Loucy (cell line): ENCODE data around the gene SPATC1L.

ENCODE experiments used
- H2AFZ ChIP-seq: fragments of 200-600 bp; sonication (generic); 2 replicates; pipeline ENCODE4 v1.6.0; 2016; ENCODE audit warnings: antibody characterized with exemption, mild to moderate bottlenecking, low read length, moderate library complexity
- H3F3A ChIP-seq: fragments of 200-600 bp; 2 replicates; pipeline ENCODE4 v1.6.0; 2016; ENCODE audit warnings: antibody characterized with exemption, low read depth, mild to moderate bottlenecking
- H3K27me3 ChIP-seq: fragments of 200-600 bp; sonication (generic); 2 replicates; pipeline ENCODE4 v1.6.1; 2014; ENCODE audit warnings: low read length, mild to moderate bottlenecking; ENCODE audit not compliant: insufficient read depth, poor library complexity, severe bottlenecking
- H3K36me3 ChIP-seq: fragments of 200-600 bp; sonication (generic); 2 replicates; pipeline ENCODE4 v1.6.1; 2016; ENCODE audit warnings: low read length; ENCODE audit not compliant: insufficient read depth
- H3K4me1 ChIP-seq: fragments of 200-600 bp; sonication (generic); 2 replicates; pipeline ENCODE4 v1.5.1; 2014; ENCODE audit warnings: low read length, mild to moderate bottlenecking; ENCODE audit not compliant: insufficient read depth, poor library complexity, severe bottlenecking
- H3K4me2 ChIP-seq: fragments of 200-600 bp; sonication (generic); 2 replicates; pipeline ENCODE4 v1.6.0; 2014; ENCODE audit warnings: antibody characterized with exemption, low read length, low read depth, mild to moderate bottlenecking; ENCODE audit not compliant: poor library complexity, severe bottlenecking
- H3K4me3 ChIP-seq: fragments of 200-600 bp; sonication (generic); 2 replicates; pipeline ENCODE4 v1.5.1; 2014; ENCODE audit warnings: low read length, mild to moderate bottlenecking, mixed read lengths; ENCODE audit not compliant: poor library complexity, severe bottlenecking
- H3K79me2 ChIP-seq: fragments of 200-600 bp; sonication (generic); 2 replicates; pipeline ENCODE4 v1.6.1; 2014; ENCODE audit warnings: low read length; ENCODE audit not compliant: insufficient read depth
- H3K9ac ChIP-seq: fragments of 200-600 bp; sonication (generic); 2 replicates; pipeline ENCODE4 v1.6.0; 2014; ENCODE audit warnings: mild to moderate bottlenecking, low read depth, low read length, moderate library complexity; ENCODE audit not compliant: poor library complexity, severe bottlenecking
- H3K9me2 ChIP-seq: fragments of 200-600 bp; sonication (generic); replicated peaks from 2 replicates; pipeline ENCODE4 v1.6.1; 2016; ENCODE audit warnings: low read depth, low read length, mixed read lengths
- H3K9me3 ChIP-seq: fragments of 200-600 bp; sonication (generic); 2 replicates; pipeline ENCODE4 v1.6.1; 2014; ENCODE audit warnings: mild to moderate bottlenecking, antibody characterized with exemption, low read length, low read depth; ENCODE audit not compliant: insufficient read depth
- H4K20me1 ChIP-seq: fragments of 200-600 bp; sonication (generic); 2 replicates; pipeline ENCODE4 v1.6.0; 2014; ENCODE audit warnings: antibody characterized with exemption, low read length, mild to moderate bottlenecking; ENCODE audit not compliant: insufficient read depth, poor library complexity, severe bottlenecking
- EZH2phosphoT487 ChIP-seq: fragments of 200-600 bp; IDR thresholded peaks from 2 replicates; pipeline ENCODE4 v1.6.1; 2018; ENCODE audit warnings: antibody characterized with exemption, mild to moderate bottlenecking, moderate library complexity, borderline replicate concordance
- TF ChIP-seq, protein P1 (sequence below): fragments of 200-600 bp; sonication (generic); conservative IDR thresholded peaks from 2 replicates; pipeline ENCODE4 v1.5.1; 2014; ENCODE audit warnings: mild to moderate bottlenecking, antibody characterized with exemption, low read length

Gene SPATC1L

DNA sequence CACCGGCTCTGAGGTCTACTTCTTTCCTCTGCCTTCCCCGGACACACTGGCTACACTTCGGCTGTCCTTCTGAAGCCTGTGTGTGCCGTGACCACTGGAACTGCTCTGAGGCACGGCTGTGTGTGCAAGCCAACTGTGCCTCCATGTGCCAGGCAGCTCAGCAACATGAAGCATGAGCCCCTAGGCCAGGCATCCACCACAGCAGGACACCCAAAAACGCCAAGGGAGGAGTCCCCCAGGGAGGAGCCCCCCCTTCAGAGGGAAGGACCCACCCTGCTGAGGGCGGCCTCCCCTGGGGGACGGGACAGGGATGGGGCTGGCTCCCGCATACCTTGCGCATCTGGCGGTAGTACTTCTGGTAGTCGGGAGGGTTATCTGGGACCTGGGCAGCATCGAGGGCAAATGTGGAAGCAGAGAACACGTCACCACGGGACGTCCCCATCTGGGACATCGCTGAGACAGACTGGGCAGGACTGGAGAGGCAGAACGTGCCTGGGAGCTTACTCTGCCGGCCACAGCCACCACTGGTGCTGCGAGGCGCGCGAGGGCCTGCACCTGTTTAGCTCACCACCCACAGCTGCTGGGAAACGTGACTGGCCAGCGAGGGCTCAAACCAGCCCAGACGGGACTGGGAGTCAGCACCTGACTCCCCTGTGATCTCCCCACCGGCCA lies 23.8 kb upstream of the SPATC1L start:
- Histone ChIP-seq H3K9me2 (no peaks in the 10 kb centered on the region), H3K36me3 (peaks cover 60% of the 10 kb centered on the region; the same call in 1 of the 2 replicates), H3K79me2 (no peaks in the 10 kb centered on the region), H4K20me1 (peaks cover 2% of the 10 kb centered on the region), H2AFZ (no peak overlapping the region), H3F3A (no peaks in the 10 kb centered on the region), H3K27me3 (no peaks in the 10 kb centered on the region), H3K4me1 (no peaks in the 10 kb centered on the region), H3K4me3 (no peak overlapping the region), H3K4me2 (no peak overlapping the region), H3K9me3 (no peaks in the 10 kb centered on the region), H3K9ac (no peak overlapping the region)
- TF ChIP-seq, protein P1, sequence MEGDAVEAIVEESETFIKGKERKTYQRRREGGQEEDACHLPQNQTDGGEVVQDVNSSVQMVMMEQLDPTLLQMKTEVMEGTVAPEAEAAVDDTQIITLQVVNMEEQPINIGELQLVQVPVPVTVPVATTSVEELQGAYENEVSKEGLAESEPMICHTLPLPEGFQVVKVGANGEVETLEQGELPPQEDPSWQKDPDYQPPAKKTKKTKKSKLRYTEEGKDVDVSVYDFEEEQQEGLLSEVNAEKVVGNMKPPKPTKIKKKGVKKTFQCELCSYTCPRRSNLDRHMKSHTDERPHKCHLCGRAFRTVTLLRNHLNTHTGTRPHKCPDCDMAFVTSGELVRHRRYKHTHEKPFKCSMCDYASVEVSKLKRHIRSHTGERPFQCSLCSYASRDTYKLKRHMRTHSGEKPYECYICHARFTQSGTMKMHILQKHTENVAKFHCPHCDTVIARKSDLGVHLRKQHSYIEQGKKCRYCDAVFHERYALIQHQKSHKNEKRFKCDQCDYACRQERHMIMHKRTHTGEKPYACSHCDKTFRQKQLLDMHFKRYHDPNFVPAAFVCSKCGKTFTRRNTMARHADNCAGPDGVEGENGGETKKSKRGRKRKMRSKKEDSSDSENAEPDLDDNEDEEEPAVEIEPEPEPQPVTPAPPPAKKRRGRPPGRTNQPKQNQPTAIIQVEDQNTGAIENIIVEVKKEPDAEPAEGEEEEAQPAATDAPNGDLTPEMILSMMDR, result no peak

DNA sequence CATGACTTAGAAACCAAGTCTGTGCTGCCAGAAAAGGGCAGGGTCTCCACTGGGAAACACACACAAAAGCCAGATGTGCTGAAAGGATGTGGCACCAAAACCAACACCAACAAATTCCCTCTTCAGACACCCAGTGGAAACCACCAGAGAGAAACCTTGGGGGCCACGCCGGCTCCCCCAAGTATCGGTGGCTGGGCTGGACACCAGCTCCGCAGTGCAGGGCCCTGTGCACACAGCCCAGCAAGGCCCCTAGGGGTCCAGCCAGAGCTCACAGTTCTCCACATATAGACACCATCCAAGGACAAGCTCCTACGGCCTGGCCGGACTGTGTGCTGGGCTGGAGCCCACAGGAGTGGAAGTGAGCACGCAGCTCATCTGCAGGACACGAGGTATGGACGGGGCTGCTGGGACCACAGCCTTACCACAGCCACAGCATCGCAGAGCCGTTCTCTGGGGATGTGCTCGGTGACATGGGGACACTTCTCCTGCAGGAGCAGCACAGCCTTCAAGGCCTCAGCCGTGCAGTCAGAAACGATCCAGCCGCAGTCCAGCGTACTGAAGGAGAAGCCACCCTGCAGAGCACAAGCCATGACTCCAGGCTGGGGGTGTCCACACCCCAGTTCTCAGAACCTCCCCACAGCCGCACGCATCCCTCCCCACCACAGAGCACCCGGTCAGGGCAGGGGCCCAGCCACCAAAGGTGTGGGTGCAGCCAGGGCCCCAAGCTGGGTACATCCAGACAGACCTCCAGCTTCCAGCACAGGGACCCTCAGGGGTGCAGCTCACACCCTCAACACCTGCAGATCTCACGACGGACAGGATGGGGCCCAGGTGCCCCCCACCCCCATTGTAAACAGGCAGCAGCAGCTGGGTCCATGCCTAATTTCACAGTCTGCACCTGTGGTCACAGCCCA lies 23.0 kb upstream of the SPATC1L start:
- TF ChIP-seq EZH2phosphoT487, result no peak
- TF ChIP-seq, protein P1, result no peak
- no peaks in the 10 kb centered on the region for H3K79me2 ChIP-seq
- H3K4me2 ChIP-seq, result no peak overlapping the region
- no peaks in the 10 kb centered on the region for H3F3A ChIP-seq
- H4K20me1 ChIP-seq, result no peaks in the 10 kb centered on the region
- H2AFZ ChIP-seq, result no peak overlapping the region
- no peaks in the 10 kb centered on the region for H3K9me2 ChIP-seq
- no peak overlapping the region for H3K4me3 ChIP-seq
- H3K4me1 ChIP-seq, result no peaks in the 10 kb centered on the region
- H3K36me3 ChIP-seq, result peaks cover 54% of the 10 kb centered on the region; the same call in 1 of the 2 replicates
- no peaks in the 10 kb centered on the region for H3K9me3 ChIP-seq
- no peak overlapping the region for H3K9ac ChIP-seq
- no peaks in the 10 kb centered on the region for H3K27me3 ChIP-seq

- no peaks in the 10 kb centered on the region for H3F3A ChIP-seq
- H3K4me3 ChIP-seq, result no peak overlapping the region
- H3K27me3 ChIP-seq, result no peaks in the 10 kb centered on the region
- no peaks in the 10 kb centered on the region for H3K9me2 ChIP-seq
- H3K79me2 ChIP-seq, result no peaks in the 10 kb centered on the region
- no peak overlapping the region for H3K4me2 ChIP-seq
- H3K36me3 ChIP-seq, result peaks cover 52% of the 10 kb centered on the region; the same call in 1 of the 2 replicates
- no peaks in the 10 kb centered on the region for H3K9me3 ChIP-seq
- no peaks in the 10 kb centered on the region for H3K4me1 ChIP-seq
- no peaks in the 10 kb centered on the region for H4K20me1 ChIP-seq
- TF ChIP-seq, protein P1, result no peak
- TF ChIP-seq EZH2phosphoT487, result no peak
- H2AFZ ChIP-seq, result no peak overlapping the region
- H3K9ac ChIP-seq, result no peak overlapping the region
Observed at GRCh38 chr21:46206163-46207005, 22.1 kb upstream of the SPATC1L start.
